ENCODE results near the gene CEBPZOS.
"Not testable (repeated sequence)": the region's sequence is repeated elsewhere in the genome, so short reads cannot be mapped to it uniquely, and the experiment has no call there.

The CEBPZOS gene

GRCh38 chr2:37191747-37192146, 4.5 kb upstream of the CEBPZOS start:
- no peak for DNase-seq

- no peak for DNase-seq
Measured at GRCh38 chr2:37192551-37192950, 3.7 kb upstream of the CEBPZOS start.

GRCh38 chr2:37195862-37196319, 405 bp upstream of the CEBPZOS start:
- DNase-seq, result not testable (repeated sequence)

GRCh38 chr2:37198681-37199065, 2.4 kb downstream of the CEBPZOS start:
- DNase-seq, result no peak

GRCh38 chr2:37201208-37201607, 4.9 kb downstream of the CEBPZOS start:
- DNase-seq, result no peak

- DNase-seq, result no peak
Measured at GRCh38 chr2:37201766-37202165, 5.5 kb downstream of the CEBPZOS start.

GRCh38 chr2:37203708-37204107, 7.4 kb downstream of the CEBPZOS start:
- no peak for DNase-seq

GRCh38 chr2:37205071-37205661, 8.9 kb downstream of the CEBPZOS start:
- not testable (repeated sequence) for DNase-seq

GRCh38 chr2:37205689-37206341, 9.5 kb downstream of the CEBPZOS start:
- DNase-seq, result no peak

- DNase-seq, result not testable (repeated sequence)
Measured at GRCh38 chr2:37206760-37207159, 10.5 kb downstream of the CEBPZOS start.

- DNase-seq, result no peak
Measured at GRCh38 chr2:37211212-37211611, 14.9 kb downstream of the CEBPZOS start.

- DNase-seq, result no peak
Measured at GRCh38 chr2:37211939-37212338, 15.6 kb downstream of the CEBPZOS start.

GRCh38 chr2:37215250-37215649, 19.0 kb downstream of the CEBPZOS start:
- no peak for DNase-seq

GRCh38 chr2:37219046-37219445, 22.8 kb downstream of the CEBPZOS start:
- no peak for DNase-seq

- DNase-seq, result no peak
Measured at GRCh38 chr2:37223131-37223530, 26.8 kb downstream of the CEBPZOS start.

GRCh38 chr2:37224063-37224462, 27.8 kb downstream of the CEBPZOS start:
- DNase-seq, result no peak

- DNase-seq, result not testable (repeated sequence)
Measured at GRCh38 chr2:37225129-37225528, 28.8 kb downstream of the CEBPZOS start.

- no peak for DNase-seq
Measured at GRCh38 chr2:37226863-37227262, 30.6 kb downstream of the CEBPZOS start.

GRCh38 chr2:37228788-37229187, 32.5 kb downstream of the CEBPZOS start:
- no peak for DNase-seq

GRCh38 chr2:37230581-37230980, 34.3 kb downstream of the CEBPZOS start:
- DNase-seq, result peak; percentile 12

- DNase-seq, result peak; percentile 94
Measured at GRCh38 chr2:37231241-37232130, 35.2 kb downstream of the CEBPZOS start, which contains the start of the genes CEBPZ and NDUFAF7. Gene CEBPZ (minus strand): TSS chr2:37231596. CDS start chr2:37231567, 29 bp downstream. Gene NDUFAF7 (plus strand): TSS chr2:37231658. CDS start chr2:37231706, 48 bp downstream.

GRCh38 chr2:37232131-37232933, 36.0 kb downstream of the CEBPZOS start:
- no peak for DNase-seq

- DNase-seq, result no peak
Measured at GRCh38 chr2:37243435-37243834, 47.1 kb downstream of the CEBPZOS start.
